Right renal cortex interstitium (tissue), 3 donors: ENCODE results near the gene ADTRP. TPM values are rescaled to one million over a fixed set of nuclear protein-coding genes. Genes with fewer than 3 reads are reported as not detected.
"Not testable (repeated sequence)": the region's sequence is repeated elsewhere in the genome, so short reads cannot be mapped to it uniquely, and the experiment has no call there.

Source experiments
- DNase-seq, 3 donors: peaks; one replicate each; pipeline ENCODE4 v3.0.0-alpha.2; 2013; ENCODE audit warnings: low read depth in 3 of 3, low spot score in 2 of 3
- polyA plus RNA-seq, 3 donors: library from polyadenylated mRNA; unstranded; fragments of 120-200 nt; gene quantifications; one replicate each; pipeline ENCODE4 v1.2.1, GENCODE V29; 2013; ENCODE audit not compliant: insufficient read length in 3 of 3

The ADTRP gene
- polyA plus RNA-seq, 3 donors = 0.72 to 2.9 (median 1.7) TPM

- no peak for DNase-seq
Observed at GRCh38 chr6:11804135-11804534, 25.5 kb upstream of the ADTRP start.

DNA sequence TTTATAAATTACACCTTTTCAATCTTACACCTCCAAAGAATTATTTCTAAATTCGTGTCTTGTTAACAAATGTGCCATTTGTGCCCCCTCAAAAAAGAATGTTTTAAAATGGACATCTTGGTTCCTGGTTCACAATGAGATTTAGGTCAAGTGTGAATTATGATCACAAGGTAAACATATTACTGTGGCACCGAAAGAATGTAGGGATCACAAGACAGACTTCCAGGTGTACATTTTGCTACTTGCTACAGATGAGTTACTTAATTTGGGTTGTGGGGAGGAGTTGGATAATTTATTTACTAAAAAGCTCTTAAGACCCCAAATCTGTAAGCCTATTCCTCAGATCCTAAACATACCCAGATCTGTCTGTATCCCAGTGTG lies 25.0 kb upstream of the ADTRP start:
- DNase-seq = no peak

GRCh38 chr6:11802886-11803590 lies 24.4 kb upstream of the ADTRP start:
- DNase-seq = no peak

DNA sequence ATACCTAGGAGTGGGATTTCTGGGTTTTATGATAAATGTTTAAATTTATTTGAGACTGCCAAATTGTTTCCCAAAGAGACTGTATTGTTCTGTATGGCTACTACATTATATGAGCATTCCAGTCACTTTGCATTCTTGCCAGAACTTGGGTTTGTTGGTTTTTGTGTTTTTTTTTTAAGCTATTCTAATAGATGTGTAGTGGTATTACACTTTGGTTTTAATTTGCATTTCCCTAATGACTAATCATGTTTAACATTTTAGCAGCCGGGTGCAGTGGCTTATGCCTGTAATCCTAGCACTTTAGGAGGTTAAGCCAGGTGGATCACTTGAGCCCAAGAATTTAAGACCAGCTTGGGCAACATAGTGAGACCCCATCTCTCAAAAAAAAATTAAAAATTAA lies 21.9 kb upstream of the ADTRP start:
- not testable (repeated sequence) for DNase-seq

- DNase-seq = no peak
Observed at GRCh38 chr6:11798538-11798937, 19.9 kb upstream of the ADTRP start.

DNA sequence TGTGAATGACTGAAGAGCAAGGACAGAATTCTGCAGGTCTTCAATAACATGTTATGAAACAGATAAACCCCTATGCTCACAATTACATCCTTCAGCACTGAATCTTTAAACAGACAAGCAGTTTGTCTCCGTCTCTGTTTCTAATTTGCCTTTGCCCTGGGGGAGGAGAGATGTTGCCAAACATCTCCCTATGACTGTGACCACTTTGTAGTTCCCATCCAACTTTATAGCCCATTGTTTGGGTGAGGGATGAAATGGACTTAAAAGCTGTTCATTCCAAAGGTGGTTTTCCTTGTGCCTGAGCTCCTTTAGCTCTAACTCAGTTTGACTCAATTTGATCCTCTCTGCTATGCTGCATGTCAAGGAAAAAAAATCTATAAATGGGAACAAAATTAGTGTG lies 19.5 kb upstream of the ADTRP start:
- no peak for DNase-seq

DNA sequence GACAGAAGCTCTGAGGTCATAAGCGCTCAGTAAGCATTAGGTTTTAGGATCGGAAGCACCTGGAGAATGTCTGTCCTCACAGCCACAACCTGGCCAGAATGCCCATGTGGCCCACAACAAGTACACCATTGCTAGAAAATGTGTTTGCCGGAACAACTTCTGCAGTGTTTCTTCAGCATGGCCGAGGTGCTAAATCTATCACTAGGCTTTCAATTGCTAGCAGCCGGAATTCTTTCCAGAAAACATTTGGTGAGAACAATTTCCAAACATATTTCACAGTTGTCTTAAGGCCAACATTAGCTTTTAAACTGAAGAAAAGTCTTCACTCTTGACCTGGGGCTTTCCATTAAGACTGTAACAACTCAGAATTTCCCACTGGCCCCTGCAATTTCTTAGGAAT lies 18.2 kb upstream of the ADTRP start:
- no peak for DNase-seq

DNA sequence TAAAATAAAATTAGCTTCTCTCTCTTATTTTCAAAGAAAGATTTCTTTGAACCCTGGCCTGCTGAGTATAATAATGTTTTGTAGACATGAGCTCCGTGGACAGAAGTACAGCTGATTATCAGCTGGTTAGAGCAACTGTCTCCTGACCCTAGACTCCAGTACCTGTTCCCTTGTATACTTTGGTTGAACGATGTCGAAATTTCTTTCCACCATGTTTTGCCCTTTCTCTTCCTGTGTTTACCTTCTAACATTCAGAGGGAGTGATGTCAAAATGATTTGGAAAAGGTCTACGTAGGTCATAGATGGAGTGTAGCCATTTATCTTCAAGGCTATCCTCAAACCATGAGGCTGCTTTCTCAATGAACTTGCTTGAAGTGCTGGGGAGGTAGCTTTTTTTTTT lies 16.8 kb upstream of the ADTRP start:
- no peak for DNase-seq

DNA sequence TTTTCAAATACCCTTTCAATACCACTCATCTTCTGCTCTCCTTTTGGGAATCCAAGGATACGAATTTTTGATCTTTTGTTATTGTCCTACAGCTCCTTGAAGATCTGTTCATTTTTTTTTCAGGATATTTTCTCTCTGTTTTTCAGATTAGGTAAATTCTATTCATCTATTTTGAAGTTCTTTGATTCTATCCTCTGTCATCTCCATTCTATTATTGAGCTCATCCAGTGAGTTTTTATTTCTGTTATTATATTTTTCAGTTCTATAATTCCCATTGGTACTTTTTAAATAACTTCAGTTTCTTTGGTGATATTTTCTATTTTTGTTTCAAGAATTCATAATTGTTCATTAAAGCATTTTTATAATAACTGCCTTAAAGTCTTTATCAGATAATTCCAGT lies 14.7 kb upstream of the ADTRP start:
- DNase-seq = no peak

GRCh38 chr6:11791354-11792107 lies 12.9 kb upstream of the ADTRP start:
- DNase-seq = no peak

DNA sequence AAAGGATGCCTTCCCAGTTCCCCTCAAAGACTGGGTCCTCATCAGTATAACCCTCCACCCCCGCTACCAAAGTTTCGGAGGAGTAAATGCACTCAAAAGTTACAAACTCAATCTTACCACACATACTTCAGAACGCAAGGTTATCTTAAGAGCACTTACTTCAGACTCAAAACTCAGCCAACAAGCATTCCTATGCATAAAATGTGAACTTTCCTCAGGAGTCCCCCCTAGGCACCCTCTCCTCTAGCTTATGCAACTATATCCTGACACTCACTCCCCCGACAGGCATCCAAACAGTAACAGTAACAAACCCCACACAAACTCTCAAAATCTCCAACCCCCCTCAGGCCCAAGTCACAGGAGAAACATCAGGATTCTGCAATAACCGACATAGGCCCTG lies 11.1 kb upstream of the ADTRP start:
- DNase-seq = no peak

- DNase-seq = no peak
Observed at GRCh38 chr6:11788043-11788442, 9.4 kb upstream of the ADTRP start.

DNA sequence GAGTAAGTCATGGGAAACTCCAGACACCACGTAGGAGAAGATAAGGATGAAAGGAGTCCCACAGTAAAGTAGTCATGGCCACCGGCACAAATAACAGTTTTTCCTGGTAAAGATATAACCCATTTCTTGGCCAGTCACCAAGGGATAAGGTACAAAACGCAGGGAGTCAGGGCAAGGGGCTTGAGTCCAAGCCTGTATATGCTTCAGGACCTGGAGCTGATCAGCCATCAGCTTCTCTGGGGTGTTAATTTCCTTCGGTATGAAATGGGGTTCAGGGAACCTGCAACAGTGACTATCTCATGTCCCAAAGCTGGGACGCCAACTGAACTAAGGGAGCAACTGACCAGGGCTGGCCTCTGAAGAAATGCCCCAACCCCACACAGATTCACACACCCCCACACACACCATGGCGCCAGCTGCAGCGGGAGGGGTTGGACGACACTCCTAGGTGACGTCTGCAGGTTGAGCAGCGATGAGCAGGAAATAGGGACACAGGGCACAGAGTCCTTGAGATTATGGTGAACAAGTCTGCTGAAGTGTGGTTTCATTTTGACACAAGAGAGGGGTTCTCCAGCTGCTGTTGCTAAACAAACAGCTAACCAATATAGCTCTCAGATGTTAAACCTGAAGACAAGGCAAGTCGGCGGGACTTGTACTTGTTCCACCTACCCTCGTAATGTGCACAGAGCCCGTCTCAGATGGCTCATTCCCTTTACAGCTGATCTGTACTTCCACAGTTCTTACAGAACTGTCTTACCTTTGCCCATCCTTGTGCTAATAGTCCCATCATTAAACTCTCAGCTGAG lies 7.4 kb upstream of the ADTRP start:
- DNase-seq = no peak

GRCh38 chr6:11785415-11785773 lies 6.8 kb upstream of the ADTRP start:
- no peak for DNase-seq

DNA sequence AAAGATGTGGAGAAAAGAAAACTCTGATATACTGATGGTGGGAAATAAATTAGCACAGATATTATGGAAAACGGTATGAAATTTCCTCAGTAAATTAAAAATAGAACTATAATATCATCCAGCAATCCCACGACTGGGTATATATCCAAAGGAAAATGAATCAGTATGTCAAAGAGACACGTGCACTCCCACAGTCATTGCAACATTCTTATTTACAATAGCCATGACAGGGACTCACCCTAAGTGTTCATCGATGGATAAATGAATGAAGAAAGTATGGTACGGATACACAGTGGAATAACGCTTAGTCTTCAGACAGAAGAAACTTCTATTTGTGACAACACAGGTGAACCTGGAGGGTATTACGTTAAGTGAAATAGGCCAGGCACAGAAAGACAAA lies 5.7 kb upstream of the ADTRP start:
- DNase-seq = no peak

- DNase-seq = no peak
Observed at GRCh38 chr6:11783524-11784064, 5.0 kb upstream of the ADTRP start.

- DNase-seq = no peak
Observed at GRCh38 chr6:11782524-11782923, 3.9 kb upstream of the ADTRP start.

DNA sequence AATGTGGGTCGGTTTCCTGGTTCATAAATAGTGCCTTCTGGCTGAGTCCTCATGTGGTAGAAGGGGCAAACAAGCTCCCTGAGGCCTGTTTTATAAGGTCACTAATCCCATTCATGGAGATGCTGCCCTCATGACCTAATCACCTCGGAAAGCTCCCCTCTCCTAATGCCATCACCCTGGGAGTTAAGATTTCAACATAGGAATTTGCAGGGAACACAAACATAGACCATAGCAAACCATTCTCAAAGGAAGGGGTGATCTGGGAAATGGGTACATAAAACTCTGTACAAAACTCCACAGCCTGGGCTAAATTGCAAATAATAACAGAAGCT lies 1.5 kb upstream of the ADTRP start:
- DNase-seq = no peak

DNA sequence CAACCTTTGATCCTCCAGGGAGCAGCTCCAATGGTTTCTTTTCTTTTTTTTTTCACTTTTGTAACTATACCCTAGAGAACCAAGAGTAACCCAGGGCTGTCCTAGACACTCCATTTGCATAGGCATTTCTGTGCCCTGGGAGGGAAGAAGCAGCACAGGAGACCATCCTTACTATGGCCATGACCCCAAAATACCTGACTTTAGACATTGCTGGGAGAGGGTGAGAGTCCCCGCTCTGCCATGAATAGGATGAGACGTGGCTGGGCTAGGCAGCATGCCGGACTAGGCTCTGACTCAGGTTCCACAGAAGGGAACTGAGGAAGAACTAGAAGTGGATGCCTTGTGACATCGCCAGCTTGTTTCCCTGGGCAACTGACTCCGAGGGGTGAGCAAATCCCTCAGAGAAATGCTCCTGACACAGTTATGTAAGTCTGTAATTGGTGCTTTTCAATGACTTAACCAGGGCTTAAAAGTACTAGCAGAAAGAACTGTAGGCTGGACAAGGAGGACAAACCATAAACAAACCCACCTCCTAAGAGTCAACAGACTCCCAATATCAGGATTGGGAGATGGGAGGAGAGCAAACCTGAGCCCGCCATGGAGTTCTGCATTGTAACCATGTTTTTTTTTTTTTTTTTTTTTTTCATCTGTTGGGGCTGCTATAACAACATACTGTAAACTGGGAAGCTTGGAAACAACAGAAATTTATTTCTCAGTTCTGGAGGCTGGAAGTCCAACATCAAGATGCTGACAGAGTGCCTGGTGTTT lies 910 bp upstream of the ADTRP start:
- DNase-seq = no peak

GRCh38 chr6:11778036-11778435 lies 567 bp downstream of the ADTRP start:
- no peak for DNase-seq
